ENCODE results near the gene TM7SF2. TPM values are rescaled to one million over a fixed set of nuclear protein-coding genes. Genes with fewer than 3 reads are reported as not detected.
"Not testable (repeated sequence)": the region's sequence is repeated elsewhere in the genome, so short reads cannot be mapped to it uniquely, and the experiment has no call there.

The TM7SF2 gene
- total RNA-seq, 1 experiment from 2014 or later, result 3.3 TPM

DNA sequence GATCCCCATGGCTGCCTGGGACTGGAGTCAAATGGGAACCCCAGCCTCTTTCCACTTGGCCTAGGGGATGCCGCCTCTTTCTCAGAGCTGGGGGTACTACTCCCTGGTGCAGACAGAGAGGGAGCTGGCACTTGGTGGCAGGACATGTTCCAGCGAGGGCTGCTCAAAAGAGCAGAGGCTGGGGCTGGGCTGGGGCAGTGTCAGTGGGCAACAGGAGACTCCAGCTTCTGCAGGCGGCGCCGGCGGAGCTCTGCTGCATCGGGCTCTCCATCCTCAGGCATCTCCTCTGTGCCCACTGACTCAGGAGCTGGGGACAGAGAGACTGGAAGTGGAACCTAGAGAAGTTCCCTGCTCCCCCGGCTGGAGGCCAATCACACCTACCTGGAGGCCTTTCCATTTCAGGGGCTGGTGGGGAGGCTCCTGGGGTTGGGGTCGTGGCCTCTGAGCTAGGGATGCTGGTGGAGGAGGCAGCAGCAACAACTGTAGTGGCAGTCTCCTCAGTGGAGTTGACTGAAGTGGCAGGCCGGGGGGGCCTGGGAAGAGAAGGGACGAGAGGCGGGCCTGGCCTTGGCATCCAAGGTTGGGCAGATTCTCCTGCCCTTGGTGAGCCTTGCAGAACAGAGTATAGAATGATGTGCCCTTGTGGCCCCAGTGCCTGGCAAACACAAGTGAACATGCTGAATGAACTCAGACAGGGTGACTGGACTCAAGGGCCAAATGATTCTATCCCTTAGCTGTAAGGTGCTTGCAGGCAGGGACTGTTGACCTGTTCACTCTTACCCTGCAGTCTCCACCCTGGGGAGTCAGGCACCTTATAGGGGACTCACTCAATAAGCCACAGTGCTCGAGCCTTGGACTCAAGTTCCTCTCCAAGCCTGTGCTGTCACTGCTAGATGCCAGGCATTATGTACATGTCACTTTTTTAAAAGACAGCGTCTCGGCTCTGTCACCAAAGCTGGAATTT is 16.8 kb downstream of the TM7SF2 start:
- DNase-seq (ENCODE audit: low read depth), result no peak

DNA sequence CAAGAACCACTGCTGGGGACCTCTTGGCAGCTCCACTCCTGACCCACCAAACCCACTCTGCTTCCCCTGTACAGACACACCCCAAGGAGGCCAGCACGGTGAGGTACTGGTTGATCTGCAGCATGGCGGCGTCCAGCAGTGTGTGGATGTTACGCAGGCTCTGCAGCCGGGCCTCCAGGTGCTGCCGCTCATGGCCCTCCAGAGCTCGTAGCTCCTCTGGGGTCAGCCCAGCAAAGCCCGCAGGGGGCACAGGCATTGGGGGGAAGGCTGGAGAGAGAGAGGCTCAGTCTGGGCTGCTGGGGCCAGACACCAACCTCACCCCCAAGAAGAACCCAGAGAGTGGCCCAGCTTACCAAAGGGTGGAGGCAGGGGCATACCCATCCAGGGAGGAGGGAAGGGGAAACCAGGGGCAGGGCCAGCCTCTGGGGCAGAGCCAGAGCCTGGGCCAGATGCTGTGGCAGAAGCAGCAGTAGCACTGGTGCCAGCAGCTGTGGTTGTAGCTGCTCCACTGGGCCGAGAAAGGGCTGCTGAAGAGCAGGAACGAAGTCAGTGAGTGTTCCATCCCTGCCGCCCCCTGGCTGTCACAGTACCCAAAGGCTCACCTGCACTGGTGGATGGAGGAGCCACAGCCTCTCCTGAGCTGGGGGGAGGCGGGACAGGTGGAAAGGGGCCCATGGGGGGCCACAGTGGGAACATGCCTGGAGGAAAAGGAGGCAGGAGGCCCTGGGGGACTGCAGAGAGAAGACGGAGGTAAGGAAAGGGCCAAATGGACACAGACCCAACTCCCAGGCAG is 18.2 kb downstream of the TM7SF2 start:
- DNase-seq (ENCODE audit: low read depth), result no peak

DNA sequence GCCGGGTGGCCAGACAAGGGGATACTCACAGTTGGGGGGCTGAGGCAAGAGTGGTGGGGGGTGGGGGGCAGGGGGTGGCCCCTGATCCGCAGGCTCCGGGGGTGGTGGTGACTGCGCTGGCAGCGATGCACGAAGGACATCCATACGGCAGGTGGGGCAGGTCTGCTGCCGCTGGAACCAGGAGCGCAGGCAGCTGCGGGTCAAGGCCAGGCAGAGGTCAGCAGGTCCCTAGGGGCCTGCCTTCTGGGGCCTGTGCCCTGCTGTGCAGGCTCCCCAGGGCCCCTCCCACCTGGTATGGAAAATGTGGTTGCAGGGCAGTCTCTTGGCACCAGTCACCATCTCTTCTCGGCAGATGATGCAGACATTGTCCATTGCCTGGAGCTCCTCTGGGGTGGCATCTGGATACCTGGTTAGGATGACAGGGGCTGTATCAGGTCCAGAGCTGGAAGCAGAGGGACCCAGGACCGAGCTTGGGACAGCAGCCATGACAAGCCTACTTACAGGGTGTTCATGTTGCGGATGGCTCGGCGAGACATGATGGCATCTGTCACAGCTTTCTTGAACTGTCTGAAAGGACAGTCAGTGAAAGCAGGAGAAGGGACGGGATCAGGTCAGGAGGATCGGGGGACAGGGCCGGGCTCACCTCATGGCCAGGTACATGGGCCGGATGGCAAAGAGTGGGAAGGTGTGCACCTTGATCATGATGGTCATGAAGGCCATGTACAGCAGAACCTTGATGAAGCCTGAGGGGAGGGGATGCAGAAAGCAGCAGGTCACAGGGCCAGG is 19.2 kb downstream of the TM7SF2 start:
- DNase-seq (ENCODE audit: low read depth), result no peak

DNA sequence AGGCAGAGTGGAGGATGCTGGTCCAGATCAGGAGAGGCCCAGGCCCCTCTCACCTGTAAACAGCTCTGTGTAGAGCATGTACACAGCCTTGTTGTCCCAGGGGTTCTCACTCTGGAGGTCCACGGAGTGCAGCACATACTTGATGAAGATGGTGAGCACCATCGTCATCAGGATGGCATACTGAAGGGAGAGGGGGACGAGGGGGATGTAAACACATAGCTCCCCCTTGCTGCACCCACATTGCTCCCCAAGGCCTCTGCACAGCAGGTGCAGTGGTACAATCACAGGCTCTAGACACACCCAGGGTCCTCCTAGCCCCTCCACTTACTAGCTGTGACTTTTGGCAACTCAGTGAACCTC is 19.7 kb downstream of the TM7SF2 start:
- no peak for DNase-seq (ENCODE audit: low read depth)

GRCh38 chr11:65131895-65132237 is 20.2 kb downstream of the TM7SF2 start:
- no peak for DNase-seq (ENCODE audit: low read depth)

- no peak for DNase-seq (ENCODE audit: low read depth)
These were observed 20.7 kb downstream of the TM7SF2 start for GRCh38 chr11:65132238-65132987.

DNA sequence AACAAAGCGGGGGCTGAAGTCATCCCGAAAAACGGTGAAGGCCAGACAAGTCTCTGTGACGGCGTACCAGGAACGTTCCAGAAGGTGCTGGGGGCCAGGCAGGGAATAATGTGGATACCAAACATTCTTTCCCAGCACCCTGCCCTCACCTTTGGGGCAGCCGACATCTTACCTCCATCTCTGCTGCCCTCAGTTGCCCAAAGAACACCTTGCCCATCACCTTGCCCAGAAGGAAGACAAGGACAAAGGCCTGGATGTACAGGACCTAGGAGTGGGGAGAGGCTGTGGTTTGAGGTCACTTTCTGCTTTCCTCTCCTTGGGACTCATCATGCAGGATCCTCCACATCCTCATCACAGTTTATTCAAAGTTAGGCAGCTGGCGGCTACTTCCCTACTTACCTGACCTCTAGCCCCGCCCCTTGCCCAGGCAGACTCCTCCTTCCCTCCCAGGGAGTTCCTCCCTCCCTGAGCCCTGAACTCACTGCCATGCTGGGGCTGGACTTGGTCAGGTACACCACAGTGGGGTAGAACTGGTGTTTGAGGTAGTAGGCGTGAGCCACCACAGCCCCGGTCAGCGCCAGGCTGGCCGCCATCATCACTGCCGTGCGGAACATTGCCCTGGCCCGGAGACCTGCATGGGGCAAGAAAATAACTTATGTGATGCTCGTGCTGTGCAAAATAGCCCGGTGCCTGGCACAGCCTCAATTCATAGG is 21.5 kb downstream of the TM7SF2 start:
- DNase-seq (ENCODE audit: low read depth), result no peak

- DNase-seq (ENCODE audit: low read depth), result no peak
These were observed 22.1 kb downstream of the TM7SF2 start for GRCh38 chr11:65133724-65134123.

GRCh38 chr11:65134240-65134951 is 22.7 kb downstream of the TM7SF2 start, which contains the start of gene SYVN1:
Gene SYVN1 (minus strand): TSS chr11:65134519. CDS start chr11:65133601, 918 bp downstream.
- peak; percentile 82 for DNase-seq (ENCODE audit: low read depth)

DNA sequence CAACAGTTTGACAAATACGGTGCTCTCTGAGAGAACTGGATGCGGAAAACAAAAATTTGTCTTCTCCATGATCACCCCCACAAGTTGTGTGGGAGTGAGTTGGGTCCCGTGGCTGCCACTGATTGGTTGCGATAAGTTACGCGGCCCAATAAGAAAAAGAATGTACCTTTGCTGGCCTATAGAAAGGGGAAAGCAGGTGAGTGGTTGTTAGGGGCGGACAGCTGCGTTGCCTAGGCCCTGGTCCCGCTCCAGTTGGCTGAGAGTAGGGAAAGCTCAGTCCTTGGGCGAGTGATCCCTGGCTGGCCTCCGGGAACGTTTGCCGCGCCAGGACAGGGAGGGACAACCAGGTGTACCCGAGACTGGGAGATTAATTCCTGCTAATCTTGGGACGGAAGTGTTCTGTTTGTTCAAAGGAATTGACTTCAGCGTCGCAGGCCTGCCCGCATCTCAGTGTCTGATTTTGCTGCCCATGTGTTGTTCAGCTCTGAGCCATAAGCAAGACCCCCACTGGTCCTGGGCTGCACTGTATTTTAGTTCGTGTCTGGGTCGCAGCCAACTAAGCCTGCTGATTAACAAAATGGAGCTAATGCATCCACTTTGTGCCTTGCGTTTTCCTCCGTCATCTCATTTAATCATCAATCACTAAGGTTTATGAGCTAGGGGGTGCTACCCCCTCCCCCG is 23.4 kb downstream of the TM7SF2 start:
- peak; percentile 95 for DNase-seq (ENCODE audit: low read depth)

GRCh38 chr11:65135633-65136145 is 24.0 kb downstream of the TM7SF2 start:
- DNase-seq (ENCODE audit: low read depth), result no peak

DNA sequence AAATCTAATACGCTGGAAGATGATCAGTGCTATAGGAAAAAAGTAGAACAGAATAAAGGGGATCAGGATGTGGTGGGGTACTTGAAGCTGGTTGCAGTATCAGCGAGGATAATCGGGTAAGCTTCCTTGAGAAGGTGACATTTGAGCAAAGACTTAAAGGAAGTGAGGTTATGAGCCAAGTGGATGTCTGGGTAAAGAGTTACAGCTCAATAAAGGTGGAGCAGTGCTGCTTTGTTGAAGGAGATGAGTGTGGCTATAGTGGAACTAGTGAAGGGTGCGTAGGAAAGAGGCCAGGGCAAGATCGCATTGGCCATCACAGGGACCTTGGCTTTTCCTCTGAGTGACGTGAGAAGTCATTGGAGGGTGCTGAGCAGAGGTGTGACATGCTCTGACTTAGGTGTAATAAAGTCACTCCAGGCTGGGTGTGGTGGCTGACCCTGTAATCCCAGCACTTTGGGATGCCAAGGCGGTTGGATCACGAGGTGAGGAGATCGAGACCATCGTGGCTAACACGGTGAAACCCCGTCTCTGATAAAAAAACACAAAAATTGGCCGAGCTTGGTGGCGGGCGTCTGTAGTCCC is 24.9 kb downstream of the TM7SF2 start:
- no peak for DNase-seq (ENCODE audit: low read depth)

DNA sequence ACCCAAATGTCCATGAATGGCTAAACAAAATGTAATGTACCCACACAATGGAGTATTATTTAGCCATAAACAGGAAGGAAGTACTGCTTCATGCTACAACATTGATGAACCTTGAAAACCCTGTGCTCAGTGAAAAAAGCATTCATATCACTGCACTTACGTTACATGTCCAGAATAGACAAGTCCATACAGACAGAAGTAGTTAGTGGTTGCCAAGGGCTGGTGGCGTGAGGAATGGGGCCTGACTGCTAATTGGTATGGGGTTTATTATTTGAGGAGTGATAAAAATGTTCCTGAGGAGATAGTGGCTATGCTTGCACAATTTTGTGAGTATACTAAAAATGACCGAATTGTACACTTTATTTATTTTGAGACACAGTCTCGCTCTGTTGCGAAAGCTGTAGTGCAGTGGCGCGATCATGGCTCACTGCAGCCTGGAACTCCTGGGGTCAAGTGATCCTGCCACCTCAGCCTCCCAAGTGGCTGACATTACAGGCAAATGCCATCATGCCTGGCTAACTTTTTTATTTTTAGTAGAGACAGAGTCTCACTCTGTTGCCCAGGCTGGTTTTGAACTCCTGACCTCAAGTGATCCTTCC is 30.3 kb downstream of the TM7SF2 start:
- no peak for DNase-seq (ENCODE audit: low read depth)

DNA sequence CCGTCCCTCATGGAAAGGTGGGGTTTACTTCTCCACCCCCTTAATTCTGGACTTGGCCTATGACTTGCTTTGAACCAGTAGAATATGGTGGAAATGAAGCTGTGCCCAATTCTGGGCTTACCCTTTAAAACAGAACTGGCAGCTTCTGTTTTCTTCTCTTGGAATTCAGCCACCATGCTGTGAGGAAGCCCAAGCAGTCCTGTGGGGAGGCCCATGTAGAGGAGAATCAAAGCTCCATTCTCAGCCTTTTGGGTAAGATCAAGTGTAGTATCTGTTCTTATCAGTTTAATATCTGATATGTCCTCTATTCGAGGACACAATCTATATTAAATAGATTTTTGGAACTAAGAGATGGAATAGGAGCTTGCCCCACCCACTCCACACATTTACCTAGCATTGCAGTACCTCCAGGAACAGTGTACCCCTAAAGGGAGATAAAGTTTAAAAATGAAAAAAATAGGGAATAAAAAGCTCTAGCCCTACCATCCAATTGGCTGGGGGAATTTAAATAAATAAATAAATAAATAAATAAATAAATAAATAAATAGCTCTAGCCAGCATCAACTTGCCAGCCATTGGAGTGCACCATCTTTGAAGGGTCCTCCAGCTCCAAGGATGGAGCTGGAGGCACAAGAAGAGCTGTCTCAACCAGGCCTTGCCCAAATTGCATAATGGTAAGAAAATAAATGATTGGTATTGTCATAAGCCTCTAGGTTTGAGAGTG is 35.8 kb downstream of the TM7SF2 start:
- no peak for DNase-seq (ENCODE audit: low read depth)

DNA sequence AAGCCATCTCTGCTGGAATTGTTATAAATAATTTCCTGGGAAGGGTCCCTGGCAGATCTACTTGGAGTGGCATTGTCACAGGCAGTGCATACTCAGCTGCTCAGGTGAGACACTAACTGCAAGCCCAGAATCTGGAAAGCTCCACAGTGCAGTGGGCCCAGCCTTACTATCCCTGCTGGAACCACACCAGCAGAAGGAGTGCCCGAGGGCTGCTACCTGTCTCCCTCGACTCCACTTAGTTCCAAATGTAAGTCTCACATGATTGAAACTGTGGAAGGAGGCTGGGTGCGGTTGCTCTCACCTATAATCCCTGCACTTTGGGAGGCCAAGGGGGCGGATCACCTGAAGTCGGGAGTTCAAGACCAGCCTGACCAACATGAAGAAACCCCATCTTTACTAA is 37.0 kb downstream of the TM7SF2 start:
- DNase-seq (ENCODE audit: low read depth), result no peak

DNA sequence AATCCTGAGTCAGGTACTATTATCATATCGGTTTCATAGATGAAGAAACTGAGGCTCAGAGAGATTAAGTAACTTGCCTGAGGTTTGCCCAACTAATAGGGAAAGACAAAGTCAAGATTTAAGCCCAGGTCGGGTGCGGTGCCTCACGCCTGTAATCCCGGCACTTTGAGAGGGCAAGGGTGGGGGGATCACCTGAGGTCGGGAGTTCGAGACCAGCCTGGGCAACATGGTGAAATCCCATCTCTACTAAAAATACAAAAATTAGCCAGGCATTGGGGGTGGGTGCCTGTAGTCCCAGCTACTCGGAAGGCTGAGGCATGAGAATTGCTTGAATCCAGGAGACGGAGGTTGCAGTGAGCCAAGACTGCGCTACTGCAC is 38.4 kb downstream of the TM7SF2 start:
- not testable (repeated sequence) for DNase-seq (ENCODE audit: low read depth)

- peak; percentile 92 for DNase-seq (ENCODE audit: low read depth)
These were observed 39.0 kb downstream of the TM7SF2 start for GRCh38 chr11:65150509-65151299.

All from LHCN-M2 (cell line).